Fibroblast of lung (primary cell): ENCODE results near the gene MYADM. TPM values are rescaled to one million over a fixed set of nuclear protein-coding genes. Genes with fewer than 3 reads are reported as not detected.

Experiments used
- DNase-seq, 2 donors: peaks; one replicate each; pipeline versions ENCODE4 v3.0.0 to v3.0.0-alpha.2; 2010; ENCODE audit warnings: low read depth in 2 of 2
- H2AFZ ChIP-seq: 2 replicates; pipeline ENCODE4 v1.5.1; 2012; ENCODE audit warnings: low read length, control low read depth, inconsistent platforms
- H3K27ac ChIP-seq: 2 replicates; pipeline ENCODE4 v1.5.1; 2011; ENCODE audit warnings: low read length, control low read depth; ENCODE audit not compliant: insufficient read depth
- H3K27me3 ChIP-seq: 2 replicates; pipeline ENCODE4 v1.5.1; 2011; ENCODE audit warnings: mild to moderate bottlenecking, low read length; ENCODE audit not compliant: control insufficient read depth, insufficient read depth
- H3K36me3 ChIP-seq: 2 replicates; pipeline ENCODE4 v1.5.1; 2011; ENCODE audit warnings: low read length; ENCODE audit not compliant: control insufficient read depth, insufficient read depth
- H3K4me1 ChIP-seq: 2 replicates; pipeline ENCODE4 v1.5.1; 2011; ENCODE audit warnings: low read length; ENCODE audit not compliant: control insufficient read depth, insufficient read depth; ENCODE audit errors: extremely low read depth
- H3K4me2 ChIP-seq: 2 replicates; pipeline ENCODE4 v1.5.1; 2011; ENCODE audit warnings: low read length, control low read depth; ENCODE audit not compliant: insufficient read depth; ENCODE audit errors: extremely low read depth
- H3K4me3 ChIP-seq, 4 experiments: fragments of 200-600 bp in 1 of 4; sonication (generic) in 1 of 4; replicated peaks in 1 of 4; 2 replicates each; pipeline ENCODE4 v1.5.1; 2011 to 2016; ENCODE audit warnings: low read length in 4 of 4, low read depth in 3 of 4, mild to moderate bottlenecking in 3 of 4, control low read depth in 2 of 4, inconsistent platforms in 1 of 4, mixed read lengths in 1 of 4; ENCODE audit not compliant: insufficient read depth in 1 of 4; ENCODE audit errors: control extremely low read depth in 1 of 4
- H3K79me2 ChIP-seq: 2 replicates; pipeline ENCODE4 v1.5.1; 2012; ENCODE audit warnings: mild to moderate bottlenecking, low read length, inconsistent platforms; ENCODE audit not compliant: control insufficient read depth, insufficient read depth
- H3K9ac ChIP-seq: 2 replicates; pipeline ENCODE4 v1.5.1; 2011; ENCODE audit warnings: mild to moderate bottlenecking, low read length, control low read depth; ENCODE audit not compliant: insufficient read depth
- H3K9me3 ChIP-seq: 2 replicates; pipeline ENCODE4 v1.5.1; 2012; ENCODE audit warnings: low read depth, low read length; ENCODE audit not compliant: control insufficient read depth, insufficient read depth
- H4K20me1 ChIP-seq: 2 replicates; pipeline ENCODE4 v1.5.1; 2011; ENCODE audit warnings: low read length; ENCODE audit not compliant: control insufficient read depth, insufficient read depth; ENCODE audit errors: extremely low read depth
- EZH2 ChIP-seq: IDR thresholded peaks from 2 replicates; pipeline ENCODE4 v1.5.1; 2012; ENCODE audit warnings: low read length, control low read depth, mild to moderate bottlenecking; ENCODE audit errors: missing control alignments
- polyA plus RNA-seq, 2 donors: library from polyadenylated mRNA; depleted of rRNA in 1 of 2; stranded (reverse) in 1 of 2; unstranded in 1 of 2; fragments of >200 nt; gene quantifications; 2 replicates each; pipeline ENCODE4 v1.2.1, GENCODE V29; 2011 to 2012; ENCODE audit warnings: missing spikeins in 1 of 2
- total RNA-seq: library from RNA; depleted of rRNA; stranded (reverse); fragments of >200 nt; gene quantifications from 2 replicates; pipeline ENCODE4 v1.2.1, GENCODE V29; 2014
- TF ChIP-seq, protein P1 (sequence below), 2 donors: IDR thresholded peaks in 1 of 2; conservative IDR thresholded peaks in 1 of 2; 1 replicate in 1 of 2; 2 replicates in 1 of 2; pipeline ENCODE4 v1.5.1; 2011 to 2012; ENCODE audit warnings: low read length in 2 of 2, control low read depth in 1 of 2, inconsistent platforms in 1 of 2, low read depth in 1 of 2, mild to moderate bottlenecking in 1 of 2

Gene MYADM
- total and polyA plus RNA-seq, 2 donors (not counting 1 experiment from before 2014, with no cell fraction given): 9.1 to 51.5 TPM

DNA sequence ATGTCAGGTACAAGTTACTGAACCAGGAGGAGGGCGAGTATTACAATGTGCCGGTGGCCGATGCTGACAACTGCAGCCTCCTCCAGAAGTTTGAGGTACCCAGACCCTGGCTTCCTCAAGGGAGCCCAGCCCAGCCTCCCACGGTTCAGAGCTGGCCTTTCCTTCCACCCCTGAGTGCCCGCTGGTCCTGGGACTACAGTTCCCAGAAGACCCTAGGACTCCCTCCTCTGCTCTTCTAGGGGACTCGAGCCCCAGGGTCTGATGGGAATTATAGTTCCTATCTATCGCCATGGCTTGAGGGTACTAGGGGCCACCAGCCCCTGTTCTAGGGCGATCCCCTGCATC lies 25.3 kb downstream of the MYADM start:
- Histone ChIP-seq H3K27me3 (no peaks in the 10 kb centered on the region), H3K4me3 (no peak overlapping the region), H4K20me1 (no peaks in the 10 kb centered on the region), H2AFZ (no peak overlapping the region), H3K27ac (no peak overlapping the region), H3K79me2 (no peaks in the 10 kb centered on the region), H3K4me1 (no peaks in the 10 kb centered on the region), H3K36me3 (no peaks in the 10 kb centered on the region), H3K9ac (no peak overlapping the region), H3K4me2 (no peak overlapping the region), H3K9me3 (no peaks in the 10 kb centered on the region)
- DNase-seq: no peak
- TF ChIP-seq, protein P1, sequence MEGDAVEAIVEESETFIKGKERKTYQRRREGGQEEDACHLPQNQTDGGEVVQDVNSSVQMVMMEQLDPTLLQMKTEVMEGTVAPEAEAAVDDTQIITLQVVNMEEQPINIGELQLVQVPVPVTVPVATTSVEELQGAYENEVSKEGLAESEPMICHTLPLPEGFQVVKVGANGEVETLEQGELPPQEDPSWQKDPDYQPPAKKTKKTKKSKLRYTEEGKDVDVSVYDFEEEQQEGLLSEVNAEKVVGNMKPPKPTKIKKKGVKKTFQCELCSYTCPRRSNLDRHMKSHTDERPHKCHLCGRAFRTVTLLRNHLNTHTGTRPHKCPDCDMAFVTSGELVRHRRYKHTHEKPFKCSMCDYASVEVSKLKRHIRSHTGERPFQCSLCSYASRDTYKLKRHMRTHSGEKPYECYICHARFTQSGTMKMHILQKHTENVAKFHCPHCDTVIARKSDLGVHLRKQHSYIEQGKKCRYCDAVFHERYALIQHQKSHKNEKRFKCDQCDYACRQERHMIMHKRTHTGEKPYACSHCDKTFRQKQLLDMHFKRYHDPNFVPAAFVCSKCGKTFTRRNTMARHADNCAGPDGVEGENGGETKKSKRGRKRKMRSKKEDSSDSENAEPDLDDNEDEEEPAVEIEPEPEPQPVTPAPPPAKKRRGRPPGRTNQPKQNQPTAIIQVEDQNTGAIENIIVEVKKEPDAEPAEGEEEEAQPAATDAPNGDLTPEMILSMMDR (conservative IDR thresholded peaks at IDR 0.05 in 1 of 2, IDR thresholded peaks at IDR 0.05 in 1 of 2; ENCODE audit: low read depth in 1 of 2, low read length in 2 of 2): no peak

GRCh38 chr19:53894707-53895106 lies 27.0 kb downstream of the MYADM start:
- Histone ChIP-seq H3K27ac (no peak overlapping the region), H3K4me2 (no peak overlapping the region), H3K9ac (no peak overlapping the region), H3K79me2 (no peaks in the 10 kb centered on the region), H2AFZ (no peak overlapping the region), H3K4me1 (no peaks in the 10 kb centered on the region), H3K36me3 (no peaks in the 10 kb centered on the region), H3K27me3 (no peaks in the 10 kb centered on the region), H4K20me1 (no peaks in the 10 kb centered on the region), H3K4me3 (no peak overlapping the region), H3K9me3 (no peaks in the 10 kb centered on the region)
- no peak for DNase-seq
- TF ChIP-seq, protein P1 (conservative IDR thresholded peaks at IDR 0.05 in 1 of 2, IDR thresholded peaks at IDR 0.05 in 1 of 2; ENCODE audit: low read depth in 1 of 2, low read length in 2 of 2): no peak
- no peak for TF ChIP-seq EZH2

GRCh38 chr19:53896682-53897081 lies 29.0 kb downstream of the MYADM start:
- Histone ChIP-seq H4K20me1 (no peaks in the 10 kb centered on the region), H3K9ac (no peak overlapping the region), H3K9me3 (no peaks in the 10 kb centered on the region), H3K4me2 (no peak overlapping the region), H3K4me3 (no peak overlapping the region), H3K4me1 (no peaks in the 10 kb centered on the region), H2AFZ (no peak overlapping the region), H3K27me3 (no peaks in the 10 kb centered on the region), H3K79me2 (no peaks in the 10 kb centered on the region), H3K27ac (no peak overlapping the region), H3K36me3 (no peaks in the 10 kb centered on the region)
- DNase-seq: no peak
- no peak for TF ChIP-seq EZH2
- TF ChIP-seq, protein P1 (conservative IDR thresholded peaks at IDR 0.05 in 1 of 2, IDR thresholded peaks at IDR 0.05 in 1 of 2; ENCODE audit: low read depth in 1 of 2, low read length in 2 of 2): no peak
